ENCODE measurements around the gene SEC31A. TPM values are rescaled to one million over a fixed set of nuclear protein-coding genes. Genes with fewer than 3 reads are reported as not detected.
"Not testable (repeated sequence)": the region's sequence is repeated elsewhere in the genome, so short reads cannot be mapped to it uniquely, and the experiment has no call there.

SEC31A gene
- total and polyA plus RNA-seq, 2 experiments from 2014 or later: 147 to 252 TPM

- Histone ChIP-seq H3K36me3 (peaks cover 9% of the 10 kb centered on the region), H3K4me3 (no peak overlapping the region), H3K27ac (peak overlapping the region; percentile 26), H3K27me3 (no peaks in the 10 kb centered on the region), H3K9me3 (ENCODE audit: low read depth) (no peaks in the 10 kb centered on the region), H3K4me1 (ENCODE audit: low read depth) (no peaks in the 10 kb centered on the region)
- TF ChIP-seq, protein P1, sequence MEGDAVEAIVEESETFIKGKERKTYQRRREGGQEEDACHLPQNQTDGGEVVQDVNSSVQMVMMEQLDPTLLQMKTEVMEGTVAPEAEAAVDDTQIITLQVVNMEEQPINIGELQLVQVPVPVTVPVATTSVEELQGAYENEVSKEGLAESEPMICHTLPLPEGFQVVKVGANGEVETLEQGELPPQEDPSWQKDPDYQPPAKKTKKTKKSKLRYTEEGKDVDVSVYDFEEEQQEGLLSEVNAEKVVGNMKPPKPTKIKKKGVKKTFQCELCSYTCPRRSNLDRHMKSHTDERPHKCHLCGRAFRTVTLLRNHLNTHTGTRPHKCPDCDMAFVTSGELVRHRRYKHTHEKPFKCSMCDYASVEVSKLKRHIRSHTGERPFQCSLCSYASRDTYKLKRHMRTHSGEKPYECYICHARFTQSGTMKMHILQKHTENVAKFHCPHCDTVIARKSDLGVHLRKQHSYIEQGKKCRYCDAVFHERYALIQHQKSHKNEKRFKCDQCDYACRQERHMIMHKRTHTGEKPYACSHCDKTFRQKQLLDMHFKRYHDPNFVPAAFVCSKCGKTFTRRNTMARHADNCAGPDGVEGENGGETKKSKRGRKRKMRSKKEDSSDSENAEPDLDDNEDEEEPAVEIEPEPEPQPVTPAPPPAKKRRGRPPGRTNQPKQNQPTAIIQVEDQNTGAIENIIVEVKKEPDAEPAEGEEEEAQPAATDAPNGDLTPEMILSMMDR (IDR thresholded peaks at IDR 0.05; ENCODE audit: low read depth, low read length): no peak
- DNase-seq (ENCODE audit: low read depth in 1 of 2, low spot score in 1 of 2): no peak
Observed at GRCh38 chr4:82919386-82919785, 28.4 kb upstream of the SEC31A start.

GRCh38 chr4:82918091-82918490, 27.1 kb upstream of the SEC31A start:
- Histone ChIP-seq H3K4me1 (ENCODE audit: low read depth) (no peaks in the 10 kb centered on the region), H3K27ac (no peak overlapping the region), H3K9me3 (ENCODE audit: low read depth) (no peaks in the 10 kb centered on the region), H3K27me3 (no peaks in the 10 kb centered on the region), H3K36me3 (peaks cover 9% of the 10 kb centered on the region), H3K4me3 (no peak overlapping the region)
- TF ChIP-seq, protein P1 (IDR thresholded peaks at IDR 0.05; ENCODE audit: low read depth, low read length): no peak
- no peak for DNase-seq (ENCODE audit: low read depth in 1 of 2, low spot score in 1 of 2)

- not testable (repeated sequence) for DNase-seq (ENCODE audit: low read depth in 1 of 2, low spot score in 1 of 2); H3K27me3 ChIP-seq; H3K9me3 ChIP-seq (ENCODE audit: low read depth); H3K4me1 ChIP-seq (ENCODE audit: low read depth); H3K27ac ChIP-seq; H3K4me3 ChIP-seq
- peaks cover 23% of the 10 kb centered on the region for H3K36me3 ChIP-seq
Observed at GRCh38 chr4:82913968-82914367, 23.0 kb upstream of the SEC31A start.

DNA sequence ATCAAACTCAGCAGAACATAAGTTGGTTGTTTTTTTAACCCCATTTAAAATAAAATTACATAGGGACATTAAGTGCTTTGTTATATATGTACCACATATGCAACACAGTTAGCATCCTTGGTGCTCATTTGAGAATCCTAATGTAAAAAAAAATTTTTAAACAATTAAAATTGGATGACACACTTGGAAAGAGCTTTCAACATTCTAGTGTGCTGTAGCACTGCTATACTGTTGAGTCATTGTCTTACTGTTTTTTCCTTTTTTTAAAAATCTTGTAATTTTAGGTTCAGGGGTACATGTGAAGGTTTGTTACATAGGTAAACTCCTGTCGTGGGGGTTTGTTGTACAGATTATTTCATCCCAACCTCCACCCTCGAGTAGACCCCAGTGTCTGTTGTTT, 22.4 kb upstream of the SEC31A start:
- TF ChIP-seq, protein P1 (IDR thresholded peaks at IDR 0.05; ENCODE audit: low read depth, low read length): no peak
- Histone ChIP-seq H3K4me3 (no peak overlapping the region), H3K36me3 (peaks cover 24% of the 10 kb centered on the region), H3K27ac (no peak overlapping the region), H3K9me3 (ENCODE audit: low read depth) (no peaks in the 10 kb centered on the region), H3K27me3 (no peaks in the 10 kb centered on the region), H3K4me1 (ENCODE audit: low read depth) (no peaks in the 10 kb centered on the region)
- DNase-seq (ENCODE audit: low read depth in 1 of 2, low spot score in 1 of 2): no peak

DNA sequence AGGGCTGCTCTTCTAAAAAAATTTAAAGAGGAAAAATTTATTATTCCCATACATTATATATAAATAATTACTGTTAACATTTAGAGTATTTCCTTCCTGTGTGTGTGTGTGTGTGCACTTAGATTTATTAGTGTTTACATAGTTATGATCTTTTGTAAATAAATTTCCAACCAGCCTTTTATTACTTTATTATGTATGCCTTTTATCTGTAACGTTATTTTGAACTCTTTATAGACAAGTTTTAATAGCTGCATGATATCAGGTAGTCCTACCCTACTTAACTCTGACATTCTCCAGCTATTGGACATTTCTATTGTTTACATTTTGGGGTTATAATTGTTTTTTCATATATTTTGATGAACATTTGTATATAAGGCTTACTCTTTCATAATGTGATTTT, 18.4 kb upstream of the SEC31A start:
- H3K27ac ChIP-seq: no peak overlapping the region
- H3K27me3 ChIP-seq: no peaks in the 10 kb centered on the region
- TF ChIP-seq, protein P1 (IDR thresholded peaks at IDR 0.05; ENCODE audit: low read depth, low read length): no peak
- peaks cover 33% of the 10 kb centered on the region for H3K36me3 ChIP-seq
- DNase-seq (ENCODE audit: low read depth in 1 of 2, low spot score in 1 of 2): no peak
- no peak overlapping the region for H3K4me3 ChIP-seq
- no peaks in the 10 kb centered on the region for H3K9me3 ChIP-seq (ENCODE audit: low read depth)
- no peaks in the 10 kb centered on the region for H3K4me1 ChIP-seq (ENCODE audit: low read depth)

DNA sequence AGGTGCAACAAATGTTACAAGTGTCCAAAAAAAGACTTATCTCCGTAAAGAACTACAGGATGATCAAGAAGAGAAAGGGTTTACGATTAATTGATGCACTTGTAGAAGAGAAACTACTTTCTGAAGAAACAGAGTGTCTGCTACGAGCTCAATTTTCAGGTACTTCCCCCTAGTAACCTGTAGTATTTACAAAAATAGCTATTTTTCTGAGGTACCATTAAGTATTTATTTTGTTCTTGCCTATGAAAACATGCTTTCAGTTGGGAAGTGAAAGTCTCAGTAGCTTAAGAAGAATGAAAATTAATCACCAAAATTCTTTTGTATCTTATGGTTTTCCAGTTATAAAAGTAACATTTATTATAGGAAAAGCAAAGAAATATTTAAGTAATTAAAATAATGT, 15.5 kb upstream of the SEC31A start:
- no peak overlapping the region for H3K4me3 ChIP-seq
- no peak overlapping the region for H3K27ac ChIP-seq
- TF ChIP-seq, protein P1 (IDR thresholded peaks at IDR 0.05; ENCODE audit: low read depth, low read length): no peak
- no peaks in the 10 kb centered on the region for H3K4me1 ChIP-seq (ENCODE audit: low read depth)
- H3K36me3 ChIP-seq: peaks cover 26% of the 10 kb centered on the region
- H3K9me3 ChIP-seq (ENCODE audit: low read depth): no peaks in the 10 kb centered on the region
- no peak for DNase-seq (ENCODE audit: low read depth in 1 of 2, low spot score in 1 of 2)
- no peaks in the 10 kb centered on the region for H3K27me3 ChIP-seq

Data from cardiac muscle cell (in vitro differentiated cells and primary cell).